ENCODE data around the gene CTU1. TPM values are rescaled to one million over a fixed set of nuclear protein-coding genes. Genes with fewer than 3 reads are reported as not detected.

Gene CTU1
- total RNA-seq, 2 experiments from 2014 or later: 10.6 to 11.1 TPM

GRCh38 chr19:51137792-51138425 lies 29.7 kb upstream of the CTU1 start:
- CTCF ChIA-PET: interaction anchor here (2.7 kb wide), 1 partner anchor 24 kb away, joined by 6 read pairs; no protein-coding TSS in a partner anchor
- Mint-ChIP-seq H3K9me3 (peaks cover 4% of the 10 kb centered on the region), H3K36me3 (ENCODE audit: low read depth) (peaks cover 5% of the 10 kb centered on the region)

GRCh38 chr19:51136851-51137551 lies 28.8 kb upstream of the CTU1 start:
- POLR2A ChIA-PET: no interaction called here
- no peak for DNase-seq
- peaks cover 31% of the 10 kb centered on the region for H3K4me1 Mint-ChIP-seq (ENCODE audit: low read depth)
- peak; percentile 18 for ATAC-seq
- CTCF ChIA-PET: interaction anchor here (2.7 to 3.0 kb wide), 2 partner anchors 21 to 23 kb away, joined by 6 to 19 read pairs; no protein-coding TSS in a partner anchor
- H3K4me3 Mint-ChIP-seq: no peak overlapping the region
- peak overlapping the region; percentile 50 for H3K27ac Mint-ChIP-seq
- intact Hi-C loops (cut with micrococcal nuclease): no loop called here
- H3K36me3 Mint-ChIP-seq (ENCODE audit: low read depth): peaks cover 5% of the 10 kb centered on the region
- no peaks in the 10 kb centered on the region for H3K27me3 Mint-ChIP-seq
- TF ChIP-seq CTCF (IDR thresholded peaks at IDR 0.05): no peak
- H3K9me3 Mint-ChIP-seq: peaks cover 4% of the 10 kb centered on the region

More at GRCh38 chr19:51137792-51138425, 29.7 kb upstream of the CTU1 start:
- ATAC-seq (no peak), DNase-seq (no peak)
- intact Hi-C loops (cut with micrococcal nuclease): no loop called here
- peak overlapping the region; percentile 50 for H3K27ac Mint-ChIP-seq
- no peak for TF ChIP-seq CTCF (IDR thresholded peaks at IDR 0.05)
- no peaks in the 10 kb centered on the region for H3K27me3 Mint-ChIP-seq
- no peak overlapping the region for H3K4me3 Mint-ChIP-seq
- POLR2A ChIA-PET: interaction anchor here (0.5 kb wide), 1 partner anchor 136 kb away, joined by 3 read pairs; no protein-coding TSS in a partner anchor
- peaks cover 24% of the 10 kb centered on the region for H3K4me1 Mint-ChIP-seq (ENCODE audit: low read depth)

- Mint-ChIP-seq H3K4me3 (no peak overlapping the region), H3K4me1 (ENCODE audit: low read depth) (peaks cover 34% of the 10 kb centered on the region), H3K27ac (no peak overlapping the region), H3K27me3 (no peaks in the 10 kb centered on the region), H3K36me3 (ENCODE audit: low read depth) (peaks cover 5% of the 10 kb centered on the region), H3K9me3 (peaks cover 4% of the 10 kb centered on the region)
- POLR2A ChIA-PET: no interaction called here
- DNase-seq (no peak), ATAC-seq (no peak)
- intact Hi-C loops (cut with micrococcal nuclease): no loop called here
- TF ChIP-seq CTCF (IDR thresholded peaks at IDR 0.05): no peak
- CTCF ChIA-PET: interaction anchor here (2.7 to 3.0 kb wide), 2 partner anchors 22 kb away, joined by 6 to 19 read pairs; no protein-coding TSS in a partner anchor
Measured at GRCh38 chr19:51135986-51136762, 28.0 kb upstream of the CTU1 start.

- Mint-ChIP-seq H3K27me3 (no peaks in the 10 kb centered on the region), H3K36me3 (ENCODE audit: low read depth) (peaks cover 5% of the 10 kb centered on the region), H3K9me3 (peaks cover 4% of the 10 kb centered on the region), H3K4me3 (no peak overlapping the region), H3K27ac (no peak overlapping the region), H3K4me1 (ENCODE audit: low read depth) (peaks cover 43% of the 10 kb centered on the region)
- TF ChIP-seq CTCF (IDR thresholded peaks at IDR 0.05): no peak
- intact Hi-C loops (cut with micrococcal nuclease): no loop called here
- DNase-seq (no peak), ATAC-seq (no peak)
- POLR2A ChIA-PET: no interaction called here
- CTCF ChIA-PET: interaction anchor here (1.0 to 3.0 kb wide), 6 partner anchors 11 to 25 kb away, joined by 3 to 19 read pairs (median 4); no protein-coding TSS in a partner anchor
Measured at GRCh38 chr19:51135004-51135403, 26.8 kb upstream of the CTU1 start.
